ENCODE data around the gene ADAMTS2.

DNA sequence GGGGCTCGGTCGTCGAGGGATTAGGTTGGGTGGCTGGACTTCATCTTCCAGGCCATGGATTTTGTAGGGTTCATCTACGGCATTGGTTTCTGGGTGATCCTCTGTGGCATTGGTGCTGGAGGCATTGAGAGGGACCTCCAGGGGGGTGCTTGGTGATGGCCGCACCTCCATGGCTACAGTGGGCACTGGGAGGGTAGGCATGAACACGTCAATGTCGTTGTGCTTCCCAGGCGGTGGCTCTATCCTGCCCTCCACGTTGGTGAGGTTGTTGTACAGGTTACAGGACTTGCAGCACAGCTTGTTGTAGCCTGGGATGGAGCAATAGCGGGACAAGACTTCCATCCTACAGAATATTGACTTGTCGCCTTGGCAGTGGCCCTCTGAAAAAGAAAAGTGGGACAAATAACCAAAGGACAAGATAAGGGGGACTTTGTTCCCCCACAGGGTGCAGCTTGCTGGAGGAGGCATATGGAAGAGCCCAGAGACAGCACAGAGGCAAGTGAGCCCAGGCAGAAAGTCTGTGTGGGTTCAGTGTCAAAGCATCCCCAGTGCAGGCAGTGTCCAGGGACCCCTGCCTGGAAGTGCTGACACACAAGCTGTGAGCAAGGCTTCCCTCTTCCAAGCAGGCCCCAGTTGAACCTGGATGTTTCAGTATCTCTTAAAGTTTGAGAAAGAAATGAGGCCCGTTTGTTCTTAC lies 231.2 kb downstream of the ADAMTS2 start:
- TF ChIP-seq EZH2 (IDR thresholded peaks at IDR 0.05; ENCODE audit: borderline replicate concordance, low read depth, low read length, severe bottlenecking), result no peak
- no peak for TF ChIP-seq CTCF (IDR thresholded peaks at IDR 0.05; ENCODE audit: extremely low read depth in 1 of 2, insufficient read depth in 1 of 2, low read depth in 1 of 2, low read length in 2 of 2)
- TF ChIP-seq GATA2 (IDR thresholded peaks at IDR 0.05; ENCODE audit: insufficient read depth, insufficient read length, low read depth, low read length), result no peak
- no peak for TF ChIP-seq POLR2A (IDR thresholded peaks at IDR 0.05; ENCODE audit: low read depth, low read length)
- no peak for TF ChIP-seq POLR2AphosphoS5 (IDR thresholded peaks at IDR 0.05; ENCODE audit: insufficient read depth, low read depth, low read length)
- TF ChIP-seq JUN (IDR thresholded peaks at IDR 0.05; ENCODE audit: borderline replicate concordance, insufficient read depth, insufficient read length, low read depth), result no peak
- no peak for TF ChIP-seq MYC (IDR thresholded peaks at IDR 0.05; ENCODE audit: low read depth, low read length)
- TF ChIP-seq, protein P1, sequence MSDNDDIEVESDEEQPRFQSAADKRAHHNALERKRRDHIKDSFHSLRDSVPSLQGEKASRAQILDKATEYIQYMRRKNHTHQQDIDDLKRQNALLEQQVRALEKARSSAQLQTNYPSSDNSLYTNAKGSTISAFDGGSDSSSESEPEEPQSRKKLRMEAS (IDR thresholded peaks at IDR 0.05; ENCODE audit: insufficient read depth, insufficient read length), result no peak
- TF ChIP-seq FOS (IDR thresholded peaks at IDR 0.05; ENCODE audit: borderline replicate concordance, insufficient read depth, low read length), result no peak
